Astrocyte (in vitro differentiated cells and primary cell): ENCODE measurements around the gene KIRREL3.

ENCODE experiments used
- EZH2 ChIP-seq: IDR thresholded peaks from 2 replicates; pipeline ENCODE4 v1.6.1; 2012; ENCODE audit warnings: mild to moderate bottlenecking, low read length, inconsistent platforms; ENCODE audit not compliant: insufficient read depth
- TF ChIP-seq, protein P1 (sequence below): IDR thresholded peaks from 2 replicates; pipeline ENCODE4 v1.5.1; 2011; ENCODE audit warnings: low read depth, mild to moderate bottlenecking, inconsistent platforms, low read length, moderate library complexity; ENCODE audit not compliant: insufficient read depth

DNA sequence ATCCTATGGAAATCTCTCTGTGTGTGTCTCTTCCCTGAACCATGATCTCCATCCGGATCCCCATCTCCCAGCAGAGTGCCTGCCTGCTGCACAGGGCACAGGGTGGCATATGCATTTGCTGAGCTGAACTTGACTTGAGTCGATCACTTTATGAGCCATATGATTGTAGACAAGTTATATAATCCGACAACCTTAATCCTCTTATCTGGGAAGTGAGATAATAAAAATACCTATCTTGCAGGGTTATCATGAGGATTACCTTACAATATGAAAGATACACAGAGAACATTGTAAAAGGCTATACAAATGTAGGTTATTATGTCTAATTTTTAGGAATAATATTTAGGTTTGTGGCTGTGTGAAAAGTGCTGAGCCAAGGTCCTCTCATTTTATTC is 520.6 kb downstream of the KIRREL3 start:
- TF ChIP-seq, protein P1, sequence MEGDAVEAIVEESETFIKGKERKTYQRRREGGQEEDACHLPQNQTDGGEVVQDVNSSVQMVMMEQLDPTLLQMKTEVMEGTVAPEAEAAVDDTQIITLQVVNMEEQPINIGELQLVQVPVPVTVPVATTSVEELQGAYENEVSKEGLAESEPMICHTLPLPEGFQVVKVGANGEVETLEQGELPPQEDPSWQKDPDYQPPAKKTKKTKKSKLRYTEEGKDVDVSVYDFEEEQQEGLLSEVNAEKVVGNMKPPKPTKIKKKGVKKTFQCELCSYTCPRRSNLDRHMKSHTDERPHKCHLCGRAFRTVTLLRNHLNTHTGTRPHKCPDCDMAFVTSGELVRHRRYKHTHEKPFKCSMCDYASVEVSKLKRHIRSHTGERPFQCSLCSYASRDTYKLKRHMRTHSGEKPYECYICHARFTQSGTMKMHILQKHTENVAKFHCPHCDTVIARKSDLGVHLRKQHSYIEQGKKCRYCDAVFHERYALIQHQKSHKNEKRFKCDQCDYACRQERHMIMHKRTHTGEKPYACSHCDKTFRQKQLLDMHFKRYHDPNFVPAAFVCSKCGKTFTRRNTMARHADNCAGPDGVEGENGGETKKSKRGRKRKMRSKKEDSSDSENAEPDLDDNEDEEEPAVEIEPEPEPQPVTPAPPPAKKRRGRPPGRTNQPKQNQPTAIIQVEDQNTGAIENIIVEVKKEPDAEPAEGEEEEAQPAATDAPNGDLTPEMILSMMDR, result no peak
- TF ChIP-seq EZH2, result no peak
